SW 1271 (cell line): Measurements from ENCODE around the gene TMA7B.

Experiments
- DNase-seq, 2 experiments: peaks; one replicate each; lab custom pipeline; 2025; lab: John Stamatoyannopoulos, UW

TMA7B gene

DNA sequence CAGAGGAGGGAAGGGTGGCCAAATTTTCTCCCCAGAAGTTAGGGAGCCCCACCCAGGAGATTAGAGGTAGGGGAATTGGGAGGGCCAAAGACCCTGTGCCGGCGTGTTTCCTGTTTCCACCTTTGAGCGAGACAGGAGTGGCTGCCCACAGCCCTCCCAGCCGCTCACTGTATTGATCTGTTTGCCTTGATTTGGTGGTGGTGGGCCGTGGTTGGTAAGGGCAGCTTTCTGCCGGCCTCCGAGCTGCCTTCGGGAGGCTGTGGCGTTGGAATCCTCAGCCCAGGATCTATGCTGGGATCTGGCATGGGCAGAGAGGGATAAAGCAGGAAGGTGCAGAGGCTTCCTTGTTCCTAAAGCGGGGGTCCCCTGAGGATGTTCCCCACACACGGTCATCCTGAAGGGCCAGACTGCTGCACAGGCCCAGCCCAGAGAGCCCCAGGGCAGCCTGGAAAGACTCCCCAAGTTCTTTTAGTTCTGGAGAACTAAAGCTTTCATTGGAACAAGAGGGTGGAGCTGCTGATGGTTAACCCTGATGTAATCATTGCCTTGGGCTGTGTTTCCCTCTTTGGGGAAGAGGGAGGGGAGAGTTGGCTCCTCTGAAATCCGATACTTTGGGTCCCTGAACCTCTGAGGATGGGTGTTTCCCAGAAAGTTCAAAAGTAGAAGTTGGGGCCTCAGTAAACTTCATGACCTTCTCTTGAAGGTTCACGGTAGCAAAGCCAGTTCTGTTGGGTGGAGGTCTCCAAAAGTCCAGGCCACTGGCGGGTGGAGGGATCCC, 41.8 kb downstream of the TMA7B start:
- DNase-seq = no peak

GRCh38 chr22:40002935-40003715, 42.9 kb downstream of the TMA7B start:
- no peak for DNase-seq

DNA sequence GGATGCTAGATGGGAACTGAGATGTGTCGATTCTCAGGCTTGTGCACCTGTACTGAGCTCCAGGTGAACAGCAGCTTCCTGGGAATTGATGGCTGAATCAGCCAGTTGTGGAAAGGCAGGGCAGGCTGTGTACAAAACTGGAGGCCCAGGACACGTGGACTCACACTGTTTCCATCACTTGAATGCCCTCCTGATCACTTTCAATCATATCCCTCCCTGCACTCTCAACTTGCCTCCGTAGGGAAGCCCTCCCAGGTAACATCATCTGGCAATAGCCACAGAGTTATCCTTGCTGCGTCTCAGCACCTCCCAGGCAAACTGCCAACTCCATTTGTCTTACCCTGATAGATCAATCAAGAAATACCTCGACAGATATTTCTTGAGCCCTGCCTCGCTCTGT, 44.6 kb downstream of the TMA7B start:
- no peak for DNase-seq

DNA sequence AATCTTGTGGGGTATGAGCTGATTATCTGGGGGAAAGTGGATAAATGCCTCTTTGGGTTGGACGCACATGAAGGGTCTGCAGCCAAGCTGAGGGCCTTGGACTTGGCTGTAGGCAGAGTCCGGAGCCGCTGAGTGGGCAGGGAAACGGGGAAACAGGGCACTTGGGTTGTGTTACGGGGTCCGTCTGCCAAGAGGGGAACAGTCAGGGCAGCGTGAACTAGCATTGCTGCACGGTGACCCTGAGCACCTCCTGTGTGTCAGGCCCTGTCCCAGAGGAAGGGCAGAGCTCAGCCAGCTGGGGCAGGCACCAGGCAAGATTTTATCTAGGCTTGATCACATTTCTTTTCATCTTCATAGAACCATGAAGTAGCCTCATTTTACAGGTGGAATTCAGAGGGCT, 46.4 kb downstream of the TMA7B start:
- no peak for DNase-seq

- DNase-seq = no peak
These were observed 47.9 kb downstream of the TMA7B start for GRCh38 chr22:40007853-40008710.

GRCh38 chr22:40008726-40009291, 48.6 kb downstream of the TMA7B start:
- DNase-seq = no peak

DNA sequence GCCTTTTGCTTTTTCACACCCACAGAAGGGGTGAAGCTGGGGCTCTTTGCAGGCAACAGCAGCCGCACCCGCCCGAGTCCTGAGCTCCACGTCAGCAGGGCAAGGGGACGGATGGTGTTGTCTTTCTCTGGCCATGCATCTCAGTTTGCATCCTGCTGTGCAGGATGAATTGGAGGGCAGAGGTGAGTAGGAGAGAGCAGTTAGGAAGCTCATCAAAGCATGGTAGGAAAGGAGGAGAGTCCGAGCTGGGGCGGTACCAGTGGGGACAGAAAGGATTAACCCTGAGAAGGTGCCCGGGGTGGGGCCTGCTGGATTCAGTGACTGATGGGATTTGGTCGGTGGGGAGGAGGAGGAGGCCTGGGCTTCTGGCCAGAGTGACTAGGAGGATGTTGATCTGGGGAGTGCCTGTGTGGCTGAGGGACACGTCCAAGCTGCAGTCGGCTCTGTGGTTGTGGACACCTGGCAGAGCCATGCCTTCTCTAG, 49.1 kb downstream of the TMA7B start:
- no peak for DNase-seq

GRCh38 chr22:40009951-40010671, 49.9 kb downstream of the TMA7B start:
- DNase-seq = no peak

GRCh38 chr22:40010746-40011145, 50.5 kb downstream of the TMA7B start:
- DNase-seq = no peak
